ENCODE results near the gene NR2C2.

GRCh38 chr3:15069441-15069840 is 122.1 kb downstream of the NR2C2 start:
- TF ChIP-seq SMC3 (IDR thresholded peaks at IDR 0.05; ENCODE audit: borderline replicate concordance, low read length) (no peak), CTCF (IDR thresholded peaks at IDR 0.05 in 2 of 3, conservative IDR thresholded peaks at IDR 0.05 in 1 of 3; ENCODE audit: control insufficient read depth in 2 of 3, extremely low read depth in 1 of 3, insufficient read depth in 1 of 3, low read depth in 3 of 3, low read length in 3 of 3) (no peak), ASH2L (IDR thresholded peaks at IDR 0.05; ENCODE audit: borderline replicate concordance, low read depth) (no peak), GABPA (IDR thresholded peaks at IDR 0.05; ENCODE audit: low read depth) (no peak), STAT3 (IDR thresholded peaks at IDR 0.05; ENCODE audit: low read depth, low read length) (no peak), JUND (IDR thresholded peaks at IDR 0.05; ENCODE audit: low read depth, low read length) (no peak), CREB1 (IDR thresholded peaks at IDR 0.05; ENCODE audit: low read depth) (no peak)
